SK-N-SH (cell line): ENCODE data around the gene SULT2B1. TPM values are rescaled to one million over a fixed set of nuclear protein-coding genes. Genes with fewer than 3 reads are reported as not detected.

Experiments used
- CTCF ChIA-PET: fragments of 300-600, 350-600 bp; formaldehyde crosslinking; extraction: SDS; loops from one replicate; lab custom pipeline; 2021; lab: Yijun Ruan, JAX
- POLR2A ChIA-PET: fragments of 350-600 bp; sonication (Branson Sonifier 250); formaldehyde crosslinking; extraction: SDS; loops from one replicate; lab custom pipeline; 2020; ENCODE audit warnings: antibody characterized with exemption, inconsistent platforms; lab: Yijun Ruan, JAX
- DNase-seq: peaks from one replicate; pipeline ENCODE4 v3.0.0; 2012
- H2AFZ ChIP-seq: fragments of 200-600 bp; sonication (generic); 2 replicates; pipeline ENCODE4 v1.8.1; 2016; ENCODE audit warnings: antibody characterized with exemption, mild to moderate bottlenecking, low read depth
- H3F3A ChIP-seq: fragments of 200-600 bp; sonication (generic); replicated peaks from 2 replicates; pipeline ENCODE3; 2016; ENCODE audit warnings: antibody characterized with exemption, mild to moderate bottlenecking; ENCODE audit not compliant: insufficient read depth
- H3K27ac ChIP-seq, 2 experiments: fragments of 200-500 bp in 1 of 2; fragments of 200-600 bp in 1 of 2; sonication (Bioruptor generic) in 1 of 2; sonication (generic), shearing (Covaris generic) in 1 of 2; 2 replicates each; pipeline versions ENCODE4 v1.5.1 to v1.6.1; 2014 to 2016; ENCODE audit warnings: low read depth in 2 of 2, inconsistent platforms in 1 of 2, low read length in 1 of 2, mild to moderate bottlenecking in 1 of 2, mixed read lengths in 1 of 2
- H3K27me3 ChIP-seq: fragments of 200-600 bp; sonication (generic), shearing (Covaris generic); 2 replicates; pipeline ENCODE4 v1.6.1; 2016; ENCODE audit warnings: mixed run types; ENCODE audit not compliant: insufficient read depth
- H3K36me3 ChIP-seq, 2 experiments: fragments of 200-500 bp in 1 of 2; fragments of 200-600 bp in 1 of 2; sonication (Bioruptor generic) in 1 of 2; sonication (generic) in 1 of 2; replicated peaks in 1 of 2; 2 replicates each; pipeline versions ENCODE3 to v1.5.1; 2014 to 2016; ENCODE audit warnings: low read length in 1 of 2, mild to moderate bottlenecking in 1 of 2; ENCODE audit not compliant: insufficient read depth in 2 of 2, control insufficient read depth in 1 of 2
- H3K4me1 ChIP-seq, 2 experiments: fragments of 200-500 bp in 1 of 2; fragments of 200-600 bp in 1 of 2; sonication (Bioruptor generic) in 1 of 2; sonication (generic), shearing (Covaris generic) in 1 of 2; 2 replicates each; pipeline versions ENCODE4 v1.5.1 to v1.6.1; 2014 to 2016; ENCODE audit warnings: low read depth in 1 of 2, low read length in 1 of 2, mixed run types in 1 of 2; ENCODE audit not compliant: insufficient read depth in 2 of 2, control insufficient read depth in 1 of 2
- H3K4me2 ChIP-seq: fragments of 200-600 bp; sonication (generic), shearing (Covaris generic); 2 replicates; pipeline ENCODE4 v1.6.1; 2017; ENCODE audit warnings: mixed run types
- H3K4me3 ChIP-seq, 2 experiments: fragments of 200-500 bp in 1 of 2; fragments of 200-600 bp in 1 of 2; sonication (Bioruptor generic) in 1 of 2; sonication (generic), shearing (Covaris generic) in 1 of 2; 2 replicates each; pipeline versions ENCODE4 v1.5.1 to v1.8.1; 2014 to 2016; ENCODE audit warnings: low read depth in 2 of 2, inconsistent platforms in 1 of 2, low read length in 1 of 2, mild to moderate bottlenecking in 1 of 2, mixed read lengths in 1 of 2, moderate library complexity in 1 of 2
- H3K79me2 ChIP-seq: fragments of 200-600 bp; sonication (generic); 2 replicates; pipeline ENCODE4 v1.8.1; 2017; ENCODE audit warnings: mild to moderate bottlenecking; ENCODE audit not compliant: insufficient read depth
- H3K9ac ChIP-seq: fragments of 200-600 bp; sonication (generic); 2 replicates; pipeline ENCODE4 v1.6.1; 2017; ENCODE audit warnings: mixed run types
- H3K9me2 ChIP-seq: fragments of 200-600 bp; sonication (generic); 2 replicates; pipeline ENCODE4 v1.6.1; 2017; ENCODE audit warnings: mixed run types
- H3K9me3 ChIP-seq: fragments of 200-600 bp; sonication (generic); 2 replicates; pipeline ENCODE4 v1.6.1; 2017; ENCODE audit warnings: mixed run types, mild to moderate bottlenecking, moderate library complexity
- H4K20me1 ChIP-seq: fragments of 200-600 bp; sonication (generic); 2 replicates; pipeline ENCODE4 v1.6.1; 2017; ENCODE audit warnings: mild to moderate bottlenecking, mixed run types; ENCODE audit not compliant: insufficient read depth
- CTCF ChIP-seq: fragments of 200-600 bp; sonication (generic); IDR thresholded peaks from 2 replicates; pipeline ENCODE4 v1.6.1; 2017; ENCODE audit warnings: antibody characterized with exemption, mild to moderate bottlenecking, moderate library complexity
- FOSL2 ChIP-seq: IDR thresholded peaks from 2 replicates; pipeline ENCODE4 v1.4.0; 2012; ENCODE audit warnings: low read depth, mild to moderate bottlenecking, moderate library complexity, borderline replicate concordance
- JUND ChIP-seq: IDR thresholded peaks from 2 replicates; pipeline ENCODE4 v1.4.0; 2012
- NFIC ChIP-seq: IDR thresholded peaks from 2 replicates; pipeline ENCODE4 v1.4.0; 2012; ENCODE audit warnings: borderline replicate concordance
- RAD21 ChIP-seq: IDR thresholded peaks from 2 replicates; pipeline ENCODE4 v1.6.1; 2012; ENCODE audit warnings: mild to moderate bottlenecking, low read length
- RCOR1 ChIP-seq: fragments of 150-350 bp; IDR thresholded peaks from 2 replicates; pipeline ENCODE4 v1.6.1; 2017; ENCODE audit warnings: antibody characterized with exemption, low read length
- RFX5 ChIP-seq: IDR thresholded peaks from 2 replicates; pipeline ENCODE4 v1.6.1; 2012; ENCODE audit warnings: mild to moderate bottlenecking, improper control_type of control experiment, low read length
- TEAD4 ChIP-seq: IDR thresholded peaks from 2 replicates; pipeline ENCODE4 v1.4.0; 2012; ENCODE audit warnings: mild to moderate bottlenecking, borderline replicate concordance; ENCODE audit not compliant: insufficient read depth
- USF1 ChIP-seq: IDR thresholded peaks from 2 replicates; pipeline ENCODE4 v1.4.0; 2012; ENCODE audit warnings: low read depth, borderline replicate concordance
- YY1 ChIP-seq: IDR thresholded peaks from 2 replicates; pipeline ENCODE4 v1.4.0; 2012; ENCODE audit warnings: low read depth, mild to moderate bottlenecking
- WGBS: methylation state at CpG from one replicate; pipeline ENCODE4 v1.1.6; 2017; ENCODE audit warnings: low lambda C conversion rate; 5-methylcytosine and 5-hydroxymethylcytosine counted together
- polyA plus RNA-seq, 3 experiments: library from polyadenylated mRNA; depleted of rRNA; stranded (reverse); fragments of >200 nt; gene quantifications; 2 replicates each; pipeline ENCODE4 v1.2.3, GENCODE V29; 2012
- TF ChIP-seq, protein P1 (sequence below): fragments of 150-350 bp; IDR thresholded peaks from 2 replicates; pipeline ENCODE4 v1.6.1; 2016; ENCODE audit warnings: mild to moderate bottlenecking, low read depth, low read length
- TF ChIP-seq, protein P2 (sequence below): IDR thresholded peaks from 2 replicates; pipeline ENCODE4 v1.4.0; 2012; ENCODE audit warnings: low read depth

SULT2B1 gene
- polyA plus RNA-seq, 1 of the 3 experiments (the other 2 are of a cell fraction): 0.92 TPM

- Histone ChIP-seq H3K79me2 (0 out of 2 replicates have a peak, but pooled peaks cover 3% of the 10 kb centered on the region), H3F3A (peaks cover 10% of the 10 kb centered on the region), H3K4me2 (no peak overlapping the region), H2AFZ (no peak overlapping the region), H3K9ac (no peak overlapping the region), H3K9me3 (no peaks in the 10 kb centered on the region), H3K36me3 (peaks cover 12 to 25% of the 10 kb centered on the region in 2 experiments), H3K9me2 (no peaks in the 10 kb centered on the region), H3K4me1 (peaks cover 4 to 20% of the 10 kb centered on the region in 2 experiments; a peak in 2 of 4 replicates), H3K4me3 (no peak overlapping the region), H4K20me1 (no peaks in the 10 kb centered on the region), H3K27ac (no peak overlapping the region), H3K27me3 (no peaks in the 10 kb centered on the region)
- 90% methylated on average over 2 of the region's 6 CpGs for WGBS
- no peak for DNase-seq
- CTCF ChIA-PET: no interaction called here
- POLR2A ChIA-PET: interaction anchor here (1.4 kb wide), 1 partner anchor 9 kb away, joined by 5 read pairs; the partner anchor contains the start of gene RPL18
- no peak for TF ChIP-seq TEAD4
- TF ChIP-seq CTCF: no peak
These were observed 75.4 kb downstream of the SULT2B1 start for GRCh38 chr19:48627201-48627864.

DNA sequence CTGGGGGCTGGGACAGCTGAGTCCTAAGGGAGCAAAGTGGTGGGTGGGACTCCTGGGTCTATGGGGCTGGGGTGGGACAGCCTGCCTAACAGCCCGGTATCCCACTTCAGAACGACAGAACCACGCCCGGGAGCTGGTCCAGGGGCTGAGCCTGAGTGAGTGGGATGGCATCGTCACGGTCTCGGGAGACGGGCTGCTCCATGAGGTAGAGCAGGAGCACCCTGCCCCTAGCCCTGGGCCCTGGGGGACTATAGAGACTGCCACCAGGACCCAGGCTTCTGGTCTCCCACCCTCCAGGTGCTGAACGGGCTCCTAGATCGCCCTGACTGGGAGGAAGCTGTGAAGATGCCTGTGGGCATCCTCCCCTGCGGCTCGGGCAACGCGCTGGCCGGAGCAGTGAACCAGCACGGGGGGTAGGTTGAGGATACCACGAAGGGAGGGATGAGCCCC, 75.9 kb downstream of the SULT2B1 start:
- Histone ChIP-seq H3K4me3 (no peak overlapping the region), H3K9me3 (no peaks in the 10 kb centered on the region), H3K36me3 (peaks cover 12 to 25% of the 10 kb centered on the region in 2 experiments), H3K9ac (no peak overlapping the region), H2AFZ (no peak overlapping the region), H3K9me2 (no peaks in the 10 kb centered on the region), H3K4me2 (no peak overlapping the region), H3K27ac (no peak overlapping the region), H3F3A (peaks cover 10% of the 10 kb centered on the region), H4K20me1 (no peaks in the 10 kb centered on the region), H3K27me3 (no peaks in the 10 kb centered on the region), H3K79me2 (0 out of 2 replicates have a peak, but pooled peaks cover 3% of the 10 kb centered on the region), H3K4me1 (peaks cover 7 to 20% of the 10 kb centered on the region in 2 experiments; a peak in 3 of 4 replicates)
- no peak for DNase-seq
- TF ChIP-seq, protein P1, sequence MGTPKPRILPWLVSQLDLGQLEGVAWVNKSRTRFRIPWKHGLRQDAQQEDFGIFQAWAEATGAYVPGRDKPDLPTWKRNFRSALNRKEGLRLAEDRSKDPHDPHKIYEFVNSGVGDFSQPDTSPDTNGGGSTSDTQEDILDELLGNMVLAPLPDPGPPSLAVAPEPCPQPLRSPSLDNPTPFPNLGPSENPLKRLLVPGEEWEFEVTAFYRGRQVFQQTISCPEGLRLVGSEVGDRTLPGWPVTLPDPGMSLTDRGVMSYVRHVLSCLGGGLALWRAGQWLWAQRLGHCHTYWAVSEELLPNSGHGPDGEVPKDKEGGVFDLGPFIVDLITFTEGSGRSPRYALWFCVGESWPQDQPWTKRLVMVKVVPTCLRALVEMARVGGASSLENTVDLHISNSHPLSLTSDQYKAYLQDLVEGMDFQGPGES: no peak
- TF ChIP-seq JUND (no peak), YY1 (no peak), NFIC (no peak), FOSL2 (no peak), RAD21 (no peak), RCOR1 (no peak), USF1 (no peak), RFX5 (no peak)
- TF ChIP-seq, protein P2, sequence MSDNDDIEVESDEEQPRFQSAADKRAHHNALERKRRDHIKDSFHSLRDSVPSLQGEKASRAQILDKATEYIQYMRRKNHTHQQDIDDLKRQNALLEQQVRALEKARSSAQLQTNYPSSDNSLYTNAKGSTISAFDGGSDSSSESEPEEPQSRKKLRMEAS: no peak
- POLR2A ChIA-PET: interaction anchor here (1.4 kb wide), 1 partner anchor 9 kb away, joined by 5 read pairs; the partner anchor contains the start of gene RPL18
- CTCF ChIA-PET: no interaction called here
- WGBS: 94% methylated on average over 9 of the region's 17 CpGs
